CD14-positive monocyte (primary cell): ENCODE measurements around the gene PLCH2. TPM values are rescaled to one million over a fixed set of nuclear protein-coding genes. Genes with fewer than 3 reads are reported as not detected.

Experiments
- DNase-seq, 3 donors: peaks; one replicate each; pipeline ENCODE4 v3.0.0-alpha.2; 2011 to 2022
- H2AFZ ChIP-seq: 2 replicates; pipeline ENCODE4 v1.6.0; 2012; ENCODE audit warnings: mild to moderate bottlenecking, low read depth, low read length, inconsistent platforms; ENCODE audit not compliant: insufficient read depth, poor library complexity, severe bottlenecking
- H3K27ac ChIP-seq, 2 donors: 1 replicate in 1 of 2; 2 replicates in 1 of 2; pipeline ENCODE4 v1.5.1; 2012 to 2013; ENCODE audit warnings: low read length in 2 of 2, control low read depth in 1 of 2, inconsistent platforms in 1 of 2, low read depth in 1 of 2, mild to moderate bottlenecking in 1 of 2
- H3K27me3 ChIP-seq, 2 donors: one replicate each; pipeline versions ENCODE4 v1.6.0 to v1.6.1; 2011 to 2013; ENCODE audit warnings: low read length in 2 of 2; ENCODE audit not compliant: control insufficient read depth in 2 of 2, insufficient read depth in 2 of 2
- H3K36me3 ChIP-seq, 2 donors: replicated peaks in 1 of 2; 1 replicate in 1 of 2; 2 replicates in 1 of 2; pipeline versions ENCODE4 v1.5.1 to v1.6.1; 2012 to 2013; ENCODE audit warnings: low read length in 2 of 2, control low read depth in 1 of 2, inconsistent platforms in 1 of 2, mild to moderate bottlenecking in 1 of 2; ENCODE audit not compliant: insufficient read depth in 2 of 2, control insufficient read depth in 1 of 2
- H3K4me1 ChIP-seq, 2 donors: 1 replicate in 1 of 2; 2 replicates in 1 of 2; pipeline versions ENCODE4 v1.5.1 to v1.6.1; 2012 to 2013; ENCODE audit warnings: low read length in 2 of 2, control low read depth in 1 of 2, inconsistent platforms in 1 of 2, mild to moderate bottlenecking in 1 of 2, moderate library complexity in 1 of 2; ENCODE audit not compliant: insufficient read depth in 2 of 2, control insufficient read depth in 1 of 2
- H3K4me2 ChIP-seq: replicated peaks from 2 replicates; pipeline ENCODE3; 2012; ENCODE audit warnings: low read length, moderate library complexity, mild to moderate bottlenecking; ENCODE audit not compliant: poor library complexity, severe bottlenecking; ENCODE audit errors: extremely low read depth
- H3K4me3 ChIP-seq, 3 experiments: fragments of 200-600 bp in 1 of 3; sonication (generic) in 1 of 3; replicated peaks in 1 of 3; 1 replicate in 2 of 3; 2 replicates in 1 of 3; pipeline ENCODE4 v1.5.1; 2011 to 2013; ENCODE audit warnings: low read length in 3 of 3, mild to moderate bottlenecking in 3 of 3, control low read depth in 2 of 3, low read depth in 2 of 3, inconsistent platforms in 1 of 3, moderate library complexity in 1 of 3
- H3K79me2 ChIP-seq: 2 replicates; pipeline ENCODE4 v1.6.0; 2012; ENCODE audit warnings: mild to moderate bottlenecking, control low read depth, inconsistent platforms, low read length, moderate library complexity; ENCODE audit not compliant: insufficient read depth
- H3K9ac ChIP-seq: 2 replicates; pipeline ENCODE4 v1.6.0; 2017; ENCODE audit warnings: low read length, mild to moderate bottlenecking; ENCODE audit not compliant: insufficient read depth, poor library complexity, severe bottlenecking
- H3K9me3 ChIP-seq, 2 donors: replicated peaks in 1 of 2; 1 replicate in 1 of 2; 2 replicates in 1 of 2; pipeline versions ENCODE4 v1.5.1 to v1.6.1; 2012 to 2013; ENCODE audit warnings: low read length in 2 of 2, control low read depth in 1 of 2; ENCODE audit not compliant: control insufficient read depth in 1 of 2, insufficient read depth in 1 of 2
- H4K20me1 ChIP-seq: 2 replicates; pipeline ENCODE4 v1.6.0; 2012; ENCODE audit warnings: mild to moderate bottlenecking, low read length, control low read depth, moderate library complexity; ENCODE audit not compliant: insufficient read depth
- H3K27ac Mint-ChIP-seq, 7 donors: one replicate each; pipeline ENCODE4 v1.8.0; 2020; ENCODE audit warnings: mild to moderate bottlenecking in 7 of 7, mixed read lengths in 7 of 7, moderate library complexity in 6 of 7, inconsistent platforms in 2 of 7
- H3K27me3 Mint-ChIP-seq, 3 donors: one replicate each; pipeline ENCODE4 v1.8.0; 2021 to 2022; ENCODE audit warnings: low read depth in 3 of 3, mild to moderate bottlenecking in 3 of 3, mixed read lengths in 3 of 3, moderate library complexity in 3 of 3, inconsistent platforms in 1 of 3
- H3K36me3 Mint-ChIP-seq, 2 donors: one replicate each; pipeline ENCODE4 v1.8.0; 2020; ENCODE audit warnings: mixed read lengths in 2 of 2, inconsistent platforms in 1 of 2, mild to moderate bottlenecking in 1 of 2
- H3K4me1 Mint-ChIP-seq: one replicate; pipeline ENCODE4 v1.8.0; 2020; ENCODE audit warnings: mild to moderate bottlenecking, mixed read lengths
- H3K4me3 Mint-ChIP-seq, 2 donors: one replicate each; pipeline ENCODE4 v1.8.0; 2020; ENCODE audit warnings: mild to moderate bottlenecking in 2 of 2, mixed read lengths in 2 of 2, moderate library complexity in 1 of 2
- H3K9me3 Mint-ChIP-seq, 7 donors: one replicate each; pipeline ENCODE4 v1.8.0; 2020 to 2022; ENCODE audit warnings: mixed read lengths in 7 of 7, mild to moderate bottlenecking in 6 of 7, moderate library complexity in 6 of 7, inconsistent platforms in 2 of 7
- CTCF ChIP-seq: fragments of 200-600 bp; IDR thresholded peaks from one replicate; pipeline ENCODE4 v1.8.0; 2022; ENCODE audit warnings: antibody characterized with exemption, mild to moderate bottlenecking
- WGBS: methylation state at CpG from one replicate; pipeline ENCODE4 v1.1.5; 2013; ENCODE audit warnings: missing lambda C conversion rate; ENCODE audit not compliant: insufficient coverage; 5-methylcytosine and 5-hydroxymethylcytosine counted together
- intact Hi-C, 2 donors: fragments of 100-400 bp; cut with micrococcal nuclease; formaldehyde crosslinking; loops; one replicate each; pipeline versions ENCODE4 v1.15.0 to v1.15.1; 2023
- polyA plus RNA-seq, 3 donors: library from polyadenylated mRNA; depleted of rRNA in 1 of 3; unstranded in 2 of 3; stranded (reverse) in 1 of 3; fragments of 300-500 nt in 2 of 3; fragments of >200 nt in 1 of 3; fragmentation: Illumina TruSeq in 2 of 3; gene quantifications; 1 replicate in 2 of 3; 2 replicates in 1 of 3; pipeline ENCODE4 v1.2.3, GENCODE V29; 2012 to 2021

The PLCH2 gene
- polyA plus RNA-seq, 3 donors: 1.2 TPM; not detected in 2

GRCh38 chr1:2468041-2468472 lies 8.0 kb upstream of the PLCH2 start:
- no peaks in the 10 kb centered on the region for H3K4me1 ChIP-seq
- H3K36me3 Mint-ChIP-seq: no peaks in the 10 kb centered on the region

GRCh38 chr1:2468540-2468939 lies 7.5 kb upstream of the PLCH2 start:
- H3K4me2 ChIP-seq: no peak overlapping the region
- H3K9ac ChIP-seq: no peak overlapping the region
- no peak for TF ChIP-seq CTCF
- no peaks in the 10 kb centered on the region for H3K36me3 ChIP-seq
- H3K27ac ChIP-seq: no peak overlapping the region
- intact Hi-C loops: no loop called here
- no peaks in the 10 kb centered on the region for H3K9me3 ChIP-seq
- H3K36me3 Mint-ChIP-seq: no peaks in the 10 kb centered on the region
- no peak overlapping the region for H3K27ac Mint-ChIP-seq
- H3K4me1 Mint-ChIP-seq: no peaks in the 10 kb centered on the region
- H3K9me3 Mint-ChIP-seq: no peaks in the 10 kb centered on the region
- no peak for DNase-seq
- no peaks in the 10 kb centered on the region for H3K4me1 ChIP-seq
- H3K79me2 ChIP-seq: no peaks in the 10 kb centered on the region
- H3K27me3 ChIP-seq: peaks cover 0 to 3% of the 10 kb centered on the region in 2 donors
- WGBS: 69% methylated on average over 8 of the region's 10 CpGs
- H2AFZ ChIP-seq: no peak overlapping the region
- H3K4me3 Mint-ChIP-seq: no peak overlapping the region
- no peak overlapping the region for H3K4me3 ChIP-seq
- no peaks in the 10 kb centered on the region for H4K20me1 ChIP-seq
- H3K27me3 Mint-ChIP-seq: peaks cover 0 to 26% (median 10%) of the 10 kb centered on the region in 3 donors

More at GRCh38 chr1:2468041-2468472, 8.0 kb upstream of the PLCH2 start:
- H3K9me3 ChIP-seq: no peaks in the 10 kb centered on the region
- Mint-ChIP-seq H3K4me3 (no peak overlapping the region), H3K27me3 (peaks cover 2 to 29% (median 10%) of the 10 kb centered on the region in 3 donors), H3K27ac (no peak overlapping the region), H3K9me3 (no peaks in the 10 kb centered on the region), H3K4me1 (no peaks in the 10 kb centered on the region)
- WGBS: 35% methylated on average over 13 of the region's 14 CpGs
- H3K4me2 ChIP-seq: no peak overlapping the region
- intact Hi-C loops: no loop called here
- H3K9ac ChIP-seq: no peak overlapping the region
- H3K27ac ChIP-seq: no peak overlapping the region
- no peak overlapping the region for H2AFZ ChIP-seq
- TF ChIP-seq CTCF: no peak
- no peaks in the 10 kb centered on the region for H4K20me1 ChIP-seq
- peaks cover 0 to 3% of the 10 kb centered on the region in 2 donors for H3K27me3 ChIP-seq
- no peaks in the 10 kb centered on the region for H3K36me3 ChIP-seq
- H3K4me3 ChIP-seq: no peak overlapping the region
- no peaks in the 10 kb centered on the region for H3K79me2 ChIP-seq
- no peak for DNase-seq
